Mesothelial cell of epicardium (in vitro differentiated cells): ENCODE measurements around the gene PALM3. TPM values are rescaled to one million over a fixed set of nuclear protein-coding genes. Genes with fewer than 3 reads are reported as not detected.
A peak's percentile ranks its signal among the peaks of the same experiment; 100 is the strongest.
"Not testable (repeated sequence)": the region's sequence is repeated elsewhere in the genome, so short reads cannot be mapped to it uniquely, and the experiment has no call there.

Source experiments
- DNase-seq, 2 experiments: peaks; one replicate each; pipeline ENCODE4 v3.0.0; 2021; ENCODE audit warnings: low spot score in 2 of 2; ENCODE audit not compliant: unreplicated experiment in 2 of 2
- H3K27ac Mint-ChIP-seq: 2 replicates; pipeline ENCODE4 v1.8.0; 2021; ENCODE audit warnings: mixed read lengths
- H3K27me3 Mint-ChIP-seq: 2 replicates; pipeline ENCODE4 v1.8.0; 2021; ENCODE audit warnings: low read depth, mixed read lengths
- H3K36me3 Mint-ChIP-seq: 2 replicates; pipeline ENCODE4 v1.8.0; 2021; ENCODE audit warnings: mixed read lengths
- H3K4me1 Mint-ChIP-seq: 2 replicates; pipeline ENCODE4 v1.8.0; 2021; ENCODE audit warnings: mixed read lengths
- H3K4me3 Mint-ChIP-seq: 2 replicates; pipeline ENCODE4 v1.8.0; 2021; ENCODE audit warnings: mild to moderate bottlenecking, moderate library complexity, mixed read lengths
- H3K9me3 Mint-ChIP-seq: 2 replicates; pipeline ENCODE4 v1.8.0; 2021; ENCODE audit warnings: mixed read lengths
- total RNA-seq: library from RNA; stranded (reverse); gene quantifications from 3 replicates; pipeline ENCODE4 v1.2.1, GENCODE V29; 2021
- TF ChIP-seq, protein P1 (sequence below): fragments of 200-600 bp; sonication (generic); IDR thresholded peaks from one replicate; pipeline ENCODE4 v1.5.0; 2021; ENCODE audit warnings: antibody characterized with exemption; ENCODE audit not compliant: unreplicated experiment

The PALM3 gene
- total RNA-seq, 1 donor from 2014 or later: 2.4 TPM

DNA sequence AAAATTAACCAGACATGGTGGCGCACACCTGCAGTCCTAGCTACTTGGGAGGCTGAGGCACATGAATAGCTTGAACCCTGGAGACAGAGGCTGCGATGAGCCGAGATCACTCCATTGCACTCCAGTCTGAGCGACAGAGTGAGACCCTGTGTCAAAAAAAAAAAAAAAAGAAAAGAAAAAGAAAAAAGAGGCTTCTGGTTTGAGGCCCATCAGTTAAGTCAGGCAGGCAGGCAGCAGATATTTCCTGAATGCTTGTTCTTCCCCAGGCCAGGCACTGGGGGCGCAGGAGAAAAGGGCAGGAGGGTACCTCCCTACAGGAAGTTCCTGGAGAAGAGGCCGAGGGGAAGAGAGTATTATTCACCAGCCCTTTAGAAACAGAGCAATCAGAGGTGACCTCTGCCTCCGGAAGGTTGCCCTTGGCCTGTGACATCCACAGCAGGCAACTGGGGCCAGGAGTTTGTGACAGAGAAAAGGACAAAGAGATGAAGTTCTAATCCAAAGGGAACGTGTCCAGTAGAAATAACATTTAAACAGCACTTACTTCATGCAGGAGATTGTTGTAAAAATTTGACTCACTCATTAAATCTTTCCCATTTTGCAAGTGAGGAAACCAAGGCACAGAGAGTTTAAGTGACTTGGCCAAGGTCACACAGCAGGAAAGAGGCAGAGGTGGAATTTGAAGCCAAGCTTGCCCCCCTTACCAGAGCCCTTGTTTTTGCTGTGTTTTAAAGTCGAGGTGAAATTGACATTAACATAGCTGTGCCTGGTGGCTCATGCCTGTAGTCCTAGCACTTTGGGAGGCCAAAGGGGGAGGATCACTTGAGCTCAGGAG, 38.3 kb downstream of the PALM3 start:
- Mint-ChIP-seq H3K4me1 (peaks cover 6% of the 10 kb centered on the region), H3K36me3 (no peaks in the 10 kb centered on the region), H3K27ac (peak overlapping the region; percentile 47), H3K4me3 (no peak overlapping the region), H3K9me3 (no peaks in the 10 kb centered on the region), H3K27me3 (peaks cover 4% of the 10 kb centered on the region)
- no peak for DNase-seq
- TF ChIP-seq, protein P1, sequence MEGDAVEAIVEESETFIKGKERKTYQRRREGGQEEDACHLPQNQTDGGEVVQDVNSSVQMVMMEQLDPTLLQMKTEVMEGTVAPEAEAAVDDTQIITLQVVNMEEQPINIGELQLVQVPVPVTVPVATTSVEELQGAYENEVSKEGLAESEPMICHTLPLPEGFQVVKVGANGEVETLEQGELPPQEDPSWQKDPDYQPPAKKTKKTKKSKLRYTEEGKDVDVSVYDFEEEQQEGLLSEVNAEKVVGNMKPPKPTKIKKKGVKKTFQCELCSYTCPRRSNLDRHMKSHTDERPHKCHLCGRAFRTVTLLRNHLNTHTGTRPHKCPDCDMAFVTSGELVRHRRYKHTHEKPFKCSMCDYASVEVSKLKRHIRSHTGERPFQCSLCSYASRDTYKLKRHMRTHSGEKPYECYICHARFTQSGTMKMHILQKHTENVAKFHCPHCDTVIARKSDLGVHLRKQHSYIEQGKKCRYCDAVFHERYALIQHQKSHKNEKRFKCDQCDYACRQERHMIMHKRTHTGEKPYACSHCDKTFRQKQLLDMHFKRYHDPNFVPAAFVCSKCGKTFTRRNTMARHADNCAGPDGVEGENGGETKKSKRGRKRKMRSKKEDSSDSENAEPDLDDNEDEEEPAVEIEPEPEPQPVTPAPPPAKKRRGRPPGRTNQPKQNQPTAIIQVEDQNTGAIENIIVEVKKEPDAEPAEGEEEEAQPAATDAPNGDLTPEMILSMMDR: peak; percentile 17

DNA sequence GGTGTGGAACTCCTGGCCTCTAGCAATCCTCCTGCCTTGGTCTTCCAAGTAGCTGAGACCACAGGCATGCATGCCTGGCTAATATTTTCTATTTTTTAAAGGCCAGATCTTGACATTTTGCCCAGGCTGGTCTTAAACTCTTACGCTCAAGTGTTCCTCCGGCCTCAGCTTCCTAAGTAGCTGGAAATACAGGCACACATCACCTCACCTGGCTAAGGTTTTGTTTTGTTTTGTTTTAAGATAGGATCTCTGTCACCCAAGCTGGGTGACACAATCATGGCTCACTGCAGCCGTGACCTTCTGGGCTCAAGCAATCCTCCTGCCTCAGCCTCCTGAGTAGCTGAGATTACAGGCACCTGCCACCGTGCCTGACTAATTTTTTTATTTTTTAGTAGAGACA, 39.4 kb downstream of the PALM3 start:
- Mint-ChIP-seq H3K27ac (no peak overlapping the region), H3K4me3 (no peak overlapping the region), H3K4me1 (peaks cover 6% of the 10 kb centered on the region), H3K36me3 (no peaks in the 10 kb centered on the region), H3K27me3 (no peaks in the 10 kb centered on the region), H3K9me3 (no peaks in the 10 kb centered on the region)
- no peak for DNase-seq
- TF ChIP-seq, protein P1: no peak

DNA sequence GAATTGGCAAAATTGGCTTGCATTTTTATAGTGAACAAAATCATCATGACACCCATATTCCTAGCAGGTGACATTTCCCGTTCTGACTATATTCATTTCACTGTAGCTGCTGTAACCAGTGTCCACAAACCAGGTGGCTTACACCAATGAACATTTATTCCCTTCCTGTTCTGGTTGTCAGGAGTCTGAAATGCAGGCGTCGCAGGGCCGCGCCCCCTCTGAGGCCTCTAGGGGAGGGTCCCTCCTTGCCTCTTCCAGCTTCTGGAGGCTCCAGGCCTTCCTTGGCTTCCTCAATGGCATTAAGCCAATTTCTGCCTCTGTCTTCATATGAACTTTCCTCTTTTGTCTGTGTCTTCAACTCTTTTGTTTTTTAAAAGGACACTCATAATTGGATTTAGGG, 40.4 kb downstream of the PALM3 start:
- Mint-ChIP-seq H3K27ac (peak overlapping the region; percentile 54), H3K4me1 (peaks cover 6% of the 10 kb centered on the region), H3K4me3 (no peak overlapping the region), H3K9me3 (no peaks in the 10 kb centered on the region), H3K36me3 (no peaks in the 10 kb centered on the region), H3K27me3 (no peaks in the 10 kb centered on the region)
- DNase-seq: no peak
- TF ChIP-seq, protein P1: no peak

DNA sequence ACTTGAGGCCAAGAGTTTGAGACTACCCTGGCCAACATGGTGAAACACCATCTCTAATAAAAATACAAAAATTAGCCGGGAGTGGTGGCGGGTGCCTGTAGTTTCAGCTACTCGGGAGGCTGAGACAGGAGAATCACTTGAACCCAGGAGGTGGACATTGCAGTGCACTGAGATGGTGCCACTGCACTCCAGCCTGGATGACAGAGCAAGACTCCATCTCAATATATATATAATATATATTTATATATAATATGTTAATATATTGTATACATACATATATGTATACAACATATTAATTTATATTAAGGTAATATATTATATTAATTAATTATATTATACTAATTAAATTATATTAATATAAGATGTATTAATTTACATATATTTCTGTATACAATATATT, 42.1 kb downstream of the PALM3 start:
- H3K4me1 Mint-ChIP-seq, DNase-seq, H3K27me3 Mint-ChIP-seq, H3K36me3 Mint-ChIP-seq, H3K9me3 Mint-ChIP-seq, H3K27ac Mint-ChIP-seq, H3K4me3 Mint-ChIP-seq: not testable (repeated sequence)

DNA sequence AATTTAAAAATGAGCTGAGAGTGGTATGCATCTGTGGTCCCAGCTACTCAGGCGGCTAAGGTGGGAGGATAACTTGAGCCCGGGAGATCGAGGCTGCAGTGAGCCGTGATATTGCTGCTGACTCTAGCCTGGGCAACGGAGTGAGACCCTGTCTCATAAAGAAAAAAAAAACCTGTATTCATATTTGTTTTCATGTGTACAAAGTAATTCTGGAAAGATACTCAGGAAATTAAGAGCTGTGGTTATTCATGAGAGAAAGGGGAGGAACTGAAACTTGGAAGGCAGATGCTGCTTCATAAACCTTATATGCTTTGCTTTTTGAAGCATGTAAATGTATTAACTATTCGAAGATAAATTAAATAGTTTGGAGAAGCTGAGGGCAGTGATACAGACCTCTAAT, 42.8 kb downstream of the PALM3 start:
- H3K4me1 Mint-ChIP-seq: peaks cover 6% of the 10 kb centered on the region
- DNase-seq: no peak
- no peaks in the 10 kb centered on the region for H3K36me3 Mint-ChIP-seq
- TF ChIP-seq, protein P1: no peak
- H3K4me3 Mint-ChIP-seq: no peak overlapping the region
- H3K27ac Mint-ChIP-seq: no peak overlapping the region
- no peaks in the 10 kb centered on the region for H3K9me3 Mint-ChIP-seq
- no peaks in the 10 kb centered on the region for H3K27me3 Mint-ChIP-seq

DNA sequence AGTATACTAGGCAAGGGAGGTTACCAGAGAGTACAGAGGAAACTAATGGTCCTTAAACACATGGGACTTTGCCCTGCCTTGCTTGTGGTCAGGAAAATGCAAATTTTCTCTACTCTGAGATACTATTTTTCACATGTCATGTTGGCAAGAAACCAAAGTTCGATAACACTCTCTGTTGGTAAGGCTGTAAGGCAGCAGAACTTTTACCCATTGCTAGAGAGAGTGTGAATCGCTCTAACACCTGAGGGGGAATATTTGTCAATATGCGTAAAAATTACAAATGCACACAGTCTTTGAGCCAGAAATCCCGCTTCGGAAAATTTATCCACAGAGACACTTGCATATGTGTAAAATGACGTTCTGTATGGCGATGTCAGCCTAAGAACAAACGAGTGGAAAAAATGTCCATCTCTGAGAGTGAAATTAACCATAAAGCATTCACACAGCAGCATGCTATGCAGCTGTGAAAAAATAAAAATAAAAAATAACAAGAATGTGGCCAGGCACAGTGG, 46.3 kb downstream of the PALM3 start:
- Mint-ChIP-seq H3K4me1 (no peaks in the 10 kb centered on the region), H3K4me3 (no peak overlapping the region), H3K36me3 (no peaks in the 10 kb centered on the region), H3K9me3 (peaks cover 7% of the 10 kb centered on the region), H3K27ac (no peak overlapping the region), H3K27me3 (no peaks in the 10 kb centered on the region)
- TF ChIP-seq, protein P1: no peak
- no peak for DNase-seq
